Measurements from ENCODE around the gene PLEKHA6. TPM values are rescaled to one million over a fixed set of nuclear protein-coding genes. Genes with fewer than 3 reads are reported as not detected.

PLEKHA6 gene
- total RNA-seq, 4 donors from 2014 or later, result 5.9 to 13.6 (median 8.4) TPM

GRCh38 chr1:204251926-204252689 is 107.6 kb downstream of the PLEKHA6 start:
- no peaks in the 10 kb centered on the region for H3K36me3 ChIP-seq
- no peaks in the 10 kb centered on the region for H3K4me1 ChIP-seq
- no peaks in the 10 kb centered on the region for H3K9me3 ChIP-seq
- H3K4me3 ChIP-seq, result no peak overlapping the region
- H3K27me3 ChIP-seq, result no peaks in the 10 kb centered on the region
- no peak overlapping the region for H3K27ac ChIP-seq
- TF ChIP-seq POLR2A (IDR thresholded peaks at IDR 0.05) (no peak), CTCF (IDR thresholded peaks at IDR 0.05) (no peak)
- intact Hi-C loops (cut with DNase I; ENCODE audit: low total_unique reads), result no loop called here
- DNase-seq, result no peak

- no peak for DNase-seq
- no peaks in the 10 kb centered on the region for H3K27me3 ChIP-seq
- no peaks in the 10 kb centered on the region for H3K4me1 ChIP-seq
- H3K9me3 ChIP-seq, result no peaks in the 10 kb centered on the region
- intact Hi-C loops (cut with DNase I; ENCODE audit: low total_unique reads), result no loop called here
- no peaks in the 10 kb centered on the region for H3K36me3 ChIP-seq
- TF ChIP-seq POLR2A (IDR thresholded peaks at IDR 0.05) (no peak), CTCF (IDR thresholded peaks at IDR 0.05) (no peak)
- H3K27ac ChIP-seq, result no peak overlapping the region
- no peak overlapping the region for H3K4me3 ChIP-seq
Measured at GRCh38 chr1:204251286-204251685, 108.4 kb downstream of the PLEKHA6 start.

DNA sequence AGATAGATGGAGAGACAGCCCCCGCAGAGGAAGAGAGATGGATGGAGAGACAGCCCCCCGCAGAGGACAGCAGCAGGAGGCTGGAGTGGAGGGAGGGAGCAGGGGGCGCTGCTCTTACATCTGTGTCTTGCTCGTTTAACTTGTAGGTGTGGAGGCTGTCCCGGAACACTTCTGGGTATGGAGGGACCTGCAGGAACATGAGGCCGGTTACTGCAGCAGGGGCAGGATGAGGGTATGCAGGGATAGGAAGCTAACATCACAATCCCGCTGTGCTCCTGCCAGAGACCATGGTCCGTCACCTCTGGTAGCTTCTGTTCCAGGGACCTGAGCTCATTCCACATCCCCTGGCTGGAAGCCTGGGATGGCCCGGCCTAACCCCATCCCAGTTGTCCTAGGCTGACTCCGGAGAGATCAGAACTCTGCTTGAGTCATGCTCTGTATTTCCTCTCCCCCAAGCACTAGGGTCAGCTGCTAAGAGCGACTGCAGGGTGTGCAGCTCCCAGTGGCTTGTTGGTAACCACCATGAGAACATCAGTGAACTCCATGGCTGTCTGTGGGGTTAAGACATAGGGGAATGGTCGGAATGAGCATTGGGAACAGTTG is 109.2 kb downstream of the PLEKHA6 start:
- intact Hi-C loops (cut with DNase I; ENCODE audit: low total_unique reads), result no loop called here
- H3K27me3 ChIP-seq, result no peaks in the 10 kb centered on the region
- no peaks in the 10 kb centered on the region for H3K9me3 ChIP-seq
- TF ChIP-seq CTCF (IDR thresholded peaks at IDR 0.05), result no peak
- TF ChIP-seq POLR2A (IDR thresholded peaks at IDR 0.05), result no peak
- no peaks in the 10 kb centered on the region for H3K36me3 ChIP-seq
- H3K4me1 ChIP-seq, result no peaks in the 10 kb centered on the region
- no peak overlapping the region for H3K27ac ChIP-seq
- H3K4me3 ChIP-seq, result no peak overlapping the region
- no peak for DNase-seq

- H3K9me3 ChIP-seq, result no peaks in the 10 kb centered on the region
- no peak for DNase-seq
- H3K36me3 ChIP-seq, result no peaks in the 10 kb centered on the region
- no peaks in the 10 kb centered on the region for H3K27me3 ChIP-seq
- H3K4me3 ChIP-seq, result no peak overlapping the region
- intact Hi-C loops (cut with DNase I; ENCODE audit: low total_unique reads), result no loop called here
- no peaks in the 10 kb centered on the region for H3K4me1 ChIP-seq
- no peak overlapping the region for H3K27ac ChIP-seq
- TF ChIP-seq POLR2A (IDR thresholded peaks at IDR 0.05), result no peak
- TF ChIP-seq CTCF (IDR thresholded peaks at IDR 0.05), result no peak
Measured at GRCh38 chr1:204249736-204250427, 109.8 kb downstream of the PLEKHA6 start.

DNA sequence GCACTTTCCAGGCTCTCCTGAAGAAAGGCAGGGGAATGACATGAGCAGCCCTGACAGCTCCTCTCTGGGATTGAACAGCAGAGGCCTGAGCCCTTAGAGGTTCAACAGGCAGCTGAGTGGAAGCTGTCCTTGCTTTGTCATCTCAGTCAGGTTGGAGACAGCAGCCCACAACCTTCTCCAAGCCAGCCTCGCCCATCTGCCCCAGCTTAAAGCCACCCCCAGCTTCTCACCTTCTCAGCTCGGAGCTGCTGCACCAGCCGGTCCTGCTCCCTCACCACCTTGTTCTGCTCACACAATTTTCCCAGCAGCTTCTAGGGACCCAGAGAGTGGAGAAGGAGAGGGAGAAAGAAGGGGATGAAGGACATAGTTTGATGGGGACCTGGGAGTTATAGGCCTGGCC is 110.8 kb downstream of the PLEKHA6 start:
- H3K4me3 ChIP-seq, result no peak overlapping the region
- H3K27me3 ChIP-seq, result no peaks in the 10 kb centered on the region
- no peaks in the 10 kb centered on the region for H3K4me1 ChIP-seq
- no peak for DNase-seq
- TF ChIP-seq POLR2A (IDR thresholded peaks at IDR 0.05), result no peak
- TF ChIP-seq CTCF (IDR thresholded peaks at IDR 0.05), result no peak
- H3K9me3 ChIP-seq, result no peaks in the 10 kb centered on the region
- no peaks in the 10 kb centered on the region for H3K36me3 ChIP-seq
- no peak overlapping the region for H3K27ac ChIP-seq
- intact Hi-C loops (cut with DNase I; ENCODE audit: low total_unique reads), result no loop called here
